Common myeloid progenitor, CD34-positive (primary cell): ENCODE results near the gene C9orf50.
"Not testable (repeated sequence)": the region's sequence is repeated elsewhere in the genome, so short reads cannot be mapped to it uniquely, and the experiment has no call there.

Source experiments
- CTCF ChIA-PET: fragments of 350-600 bp; sonication (Branson Sonifier 250); formaldehyde crosslinking; loops from one replicate; lab custom pipeline; 2021; ENCODE audit warnings: antibody characterized with exemption; lab: Charles Lee
- POLR2A ChIA-PET: fragments of 350-600 bp; sonication (Branson Sonifier 250); formaldehyde crosslinking; loops from one replicate; lab custom pipeline; 2021; ENCODE audit warnings: antibody characterized with exemption; lab: Charles Lee
- DNase-seq, 3 donors: peaks; one replicate each; pipeline versions ENCODE4 v3.0.0 to v3.0.0-alpha.2; 2013
- H3K27ac ChIP-seq, 2 experiments: 1 replicate in 1 of 2; 2 replicates in 1 of 2; pipeline ENCODE4 v1.7.0; 2013; ENCODE audit warnings: inconsistent platforms in 2 of 2, low read length in 2 of 2, mild to moderate bottlenecking in 2 of 2, low read depth in 1 of 2, moderate library complexity in 1 of 2; ENCODE audit not compliant: severe bottlenecking in 2 of 2, insufficient read depth in 1 of 2, poor library complexity in 1 of 2
- H3K27me3 ChIP-seq, 5 experiments: replicated peaks in 2 of 5; 1 replicate in 3 of 5; 2 replicates in 2 of 5; pipeline versions ENCODE4 v1.6.1 to v1.7.0; 2013; ENCODE audit warnings: low read length in 4 of 5, mild to moderate bottlenecking in 2 of 5, moderate library complexity in 2 of 5, inconsistent platforms in 1 of 5; ENCODE audit not compliant: insufficient read depth in 5 of 5, control insufficient read depth in 4 of 5
- H3K36me3 ChIP-seq, 4 experiments: 1 replicate in 2 of 4; 2 replicates in 2 of 4; pipeline versions ENCODE4 v1.6.1 to v1.7.0; 2013; ENCODE audit warnings: low read length in 3 of 4, control low read depth in 1 of 4, mild to moderate bottlenecking in 1 of 4; ENCODE audit not compliant: control insufficient read depth in 4 of 4, insufficient read depth in 4 of 4
- H3K4me1 ChIP-seq, 4 experiments: 1 replicate in 3 of 4; 2 replicates in 1 of 4; pipeline versions ENCODE4 v1.6.1 to v1.7.1; 2013; ENCODE audit warnings: low read length in 3 of 4, mild to moderate bottlenecking in 3 of 4, control low read depth in 1 of 4, inconsistent platforms in 1 of 4, moderate library complexity in 1 of 4; ENCODE audit not compliant: control insufficient read depth in 4 of 4, insufficient read depth in 4 of 4; ENCODE audit errors: control extremely low read depth in 1 of 4
- H3K4me3 ChIP-seq, 7 experiments: 1 replicate in 4 of 7; 2 replicates in 3 of 7; pipeline versions ENCODE4 v1.5.1 to v1.7.0; 2013; ENCODE audit warnings: mild to moderate bottlenecking in 7 of 7, low read length in 6 of 7, moderate library complexity in 6 of 7, inconsistent platforms in 2 of 7, low read depth in 2 of 7, control low read depth in 1 of 7; ENCODE audit not compliant: insufficient read depth in 4 of 7, control insufficient read depth in 1 of 7; ENCODE audit errors: extremely low read depth in 1 of 7
- H3K9me3 ChIP-seq, 5 experiments: 1 replicate in 4 of 5; 2 replicates in 1 of 5; pipeline versions ENCODE4 v1.6.1 to v1.7.1; 2013; ENCODE audit warnings: low read length in 4 of 5, mild to moderate bottlenecking in 2 of 5, inconsistent platforms in 1 of 5, low read depth in 1 of 5, moderate library complexity in 1 of 5; ENCODE audit not compliant: control insufficient read depth in 4 of 5, insufficient read depth in 2 of 5; ENCODE audit errors: control extremely low read depth in 1 of 5
- WGBS: methylation state at CpG from one replicate; pipeline ENCODE4 v1.1.5; 2013; ENCODE audit not compliant: insufficient coverage; 5-methylcytosine and 5-hydroxymethylcytosine counted together

C9orf50 gene

DNA sequence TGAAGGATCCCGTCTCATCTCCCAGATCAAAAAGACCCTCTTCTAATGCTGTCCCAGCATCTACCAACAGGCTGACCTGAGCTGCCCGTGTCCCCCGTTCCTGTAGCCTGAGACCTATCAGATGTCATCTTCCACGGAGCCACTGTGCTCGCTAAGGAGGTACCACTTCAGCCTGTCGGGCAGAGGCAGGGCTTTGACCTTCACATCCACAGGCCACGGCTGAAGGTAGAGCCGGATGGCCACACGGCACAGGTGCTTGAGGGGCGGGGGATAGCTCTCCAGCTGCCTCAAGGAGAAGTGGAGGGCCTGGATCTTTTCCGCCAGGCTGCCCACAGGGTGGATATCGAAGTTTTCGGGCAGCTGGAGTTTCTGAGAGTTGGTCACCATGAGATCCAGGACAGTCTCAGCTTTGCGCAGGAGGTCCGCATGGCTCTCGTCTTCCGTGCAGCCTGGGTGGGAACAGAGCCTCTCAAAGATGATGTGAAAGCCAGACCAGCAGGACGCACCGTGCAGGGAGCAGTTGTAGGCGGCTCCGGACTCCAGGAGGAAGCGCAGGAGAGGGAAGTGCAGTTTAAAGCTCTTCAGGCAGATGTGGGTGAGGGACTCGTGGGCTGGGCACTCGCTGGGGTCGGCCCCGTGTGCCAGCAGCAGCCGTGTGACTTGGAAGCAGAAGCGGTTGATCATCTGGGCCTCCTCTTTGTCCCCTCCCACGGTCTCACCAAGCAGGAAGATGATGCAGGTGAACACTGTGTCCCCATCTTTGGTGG, 17.0 kb upstream of the C9orf50 start:
- H3K9me3 ChIP-seq = no peaks in the 10 kb centered on the region
- WGBS = 86% methylated on average over 29 of the region's 29 CpGs
- no peak for DNase-seq
- peaks cover 4 to 43% (median 31%) of the 10 kb centered on the region in 4 experiments for H3K4me1 ChIP-seq
- POLR2A ChIA-PET = interaction anchor here (0.6 to 1.0 kb wide), 2 partner anchors 11 to 27 kb away, joined by 4 read pairs; no protein-coding TSS in a partner anchor
- H3K27ac ChIP-seq = no peak overlapping the region
- H3K27me3 ChIP-seq = no peaks in the 10 kb centered on the region
- no peak overlapping the region for H3K4me3 ChIP-seq
- peaks cover 13 to 62% (median 42%) of the 10 kb centered on the region in 4 experiments for H3K36me3 ChIP-seq
- CTCF ChIA-PET = interaction anchor here (1.0 to 5.8 kb wide), 8 partner anchors 11 to 499 kb away, joined by 3 to 38 read pairs (median 4); partner anchors contain the start of gene NTMT1

- WGBS = 22% methylated on average over 9 of the region's 9 CpGs
- POLR2A ChIA-PET = interaction anchor here (0.6 to 1.0 kb wide), 4 partner anchors 10 to 642 kb away, joined by 3 to 4 read pairs (median 4); partner anchors contain the start of gene NTMT1
These were observed 16.2 kb upstream of the C9orf50 start for GRCh38 chr9:129637102-129637501.

DNA sequence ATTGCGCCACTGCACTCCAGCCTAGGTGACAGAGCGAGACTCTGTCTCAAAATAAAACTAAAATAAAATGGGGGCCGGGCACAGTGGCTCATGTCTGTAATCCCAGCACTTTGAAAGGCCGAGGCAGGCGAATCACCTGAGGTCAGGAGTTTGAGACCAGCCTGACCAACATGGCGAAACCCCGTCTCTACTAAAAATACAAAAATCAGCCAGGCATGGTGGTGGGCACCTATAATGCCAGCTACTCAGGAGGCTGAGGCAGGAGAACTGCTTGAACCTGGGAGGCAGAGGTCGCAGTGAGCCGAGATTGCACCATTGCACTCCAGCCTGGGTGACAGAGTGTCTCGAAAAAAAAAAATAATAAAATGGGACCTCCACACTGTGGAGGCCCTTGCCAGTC, 15.4 kb upstream of the C9orf50 start:
- H3K9me3 ChIP-seq, H3K4me3 ChIP-seq, H3K27me3 ChIP-seq, H3K27ac ChIP-seq, DNase-seq: not testable (repeated sequence)
- WGBS = 100% methylated on average over 5 of the region's 10 CpGs
- ChIA-PET POLR2A (interaction anchor here (0.5 to 0.7 kb wide), 2 partner anchors 10 kb away, joined by 3 to 6 read pairs; partner anchors contain the start of gene NTMT1), CTCF (interaction anchor here (0.6 to 5.8 kb wide), 4 partner anchors 11 to 151 kb away, joined by 3 to 38 read pairs (median 3); partner anchors contain the start of gene NTMT1)
- peaks cover 19 to 76% (median 45%) of the 10 kb centered on the region in 4 experiments for H3K36me3 ChIP-seq
- peaks cover 4 to 34% (median 25%) of the 10 kb centered on the region in 4 experiments for H3K4me1 ChIP-seq

More at GRCh38 chr9:129637102-129637501, 16.2 kb upstream of the C9orf50 start:
- Histone ChIP-seq H3K27me3 (no peaks in the 10 kb centered on the region), H3K9me3 (no peaks in the 10 kb centered on the region), H3K4me1 (peaks cover 4 to 37% (median 27%) of the 10 kb centered on the region in 4 experiments), H3K27ac (peak overlapping the region in 1 of 2 experiments; percentile 25), H3K4me3 (peak overlapping the region in 1 of 7 experiments; percentile 7), H3K36me3 (peaks cover 16 to 68% (median 45%) of the 10 kb centered on the region in 4 experiments)
- DNase-seq = peak in 2 of 3 donors; percentile 76 to 83
- CTCF ChIA-PET = interaction anchor here (0.9 to 5.8 kb wide), 9 partner anchors 10 to 498 kb away, joined by 3 to 38 read pairs (median 3); partner anchors contain the start of gene NTMT1

GRCh38 chr9:129635099-129636065, 14.5 kb upstream of the C9orf50 start:
- Histone ChIP-seq H3K4me3 (no peak overlapping the region), H3K27ac (peak overlapping the region in 1 of 2 experiments; percentile 40), H3K9me3 (no peaks in the 10 kb centered on the region), H3K4me1 (peaks cover 0 to 25% (median 15%) of the 10 kb centered on the region in 4 experiments), H3K27me3 (no peaks in the 10 kb centered on the region), H3K36me3 (peaks cover 20 to 85% (median 47%) of the 10 kb centered on the region in 4 experiments)
- 99% methylated on average over 31 of the region's 34 CpGs for whole genome bisulfite sequencing
- POLR2A ChIA-PET = interaction anchor here (0.5 kb wide), 1 partner anchor 9 kb away, joined by 6 read pairs; the partner anchor contains the start of gene NTMT1
- no peak for DNase-seq
- CTCF ChIA-PET = interaction anchor here (5.8 kb wide), 1 partner anchor 10 kb away, joined by 38 read pairs; the partner anchor contains the start of gene NTMT1

DNA sequence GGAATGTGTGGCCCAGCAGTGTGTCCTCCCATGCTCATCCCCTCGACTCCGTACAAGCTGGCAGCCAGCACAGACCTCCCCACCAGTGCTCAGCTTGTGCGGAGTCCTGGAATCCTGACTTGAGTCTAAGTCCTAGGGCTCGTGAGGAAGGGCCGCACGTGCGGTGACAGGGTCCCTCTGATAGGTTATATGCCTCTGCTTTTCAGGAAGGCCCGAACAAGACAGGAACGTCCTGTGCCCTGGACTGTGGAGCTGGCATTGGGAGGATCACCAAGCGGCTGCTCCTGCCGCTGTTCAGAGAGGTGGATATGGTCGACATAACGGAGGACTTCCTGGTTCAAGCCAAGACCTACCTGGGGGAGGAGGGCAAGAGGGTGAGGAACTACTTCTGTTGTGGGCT, 12.9 kb upstream of the C9orf50 start:
- Histone ChIP-seq H3K4me3 (no peak overlapping the region), H3K27me3 (no peaks in the 10 kb centered on the region), H3K4me1 (peaks cover 0 to 21% (median 9%) of the 10 kb centered on the region in 4 experiments), H3K36me3 (peaks cover 20 to 90% (median 44%) of the 10 kb centered on the region in 4 experiments), H3K9me3 (no peaks in the 10 kb centered on the region), H3K27ac (no peak overlapping the region)
- POLR2A ChIA-PET = no interaction called here
- no peak for DNase-seq
- 89% methylated on average over 13 of the region's 13 CpGs for WGBS
- CTCF ChIA-PET = no interaction called here

GRCh38 chr9:129633207-129633606, 12.3 kb upstream of the C9orf50 start:
- 89% methylated on average over 3 of the region's 4 CpGs for WGBS
- no peak for DNase-seq
- POLR2A ChIA-PET = no interaction called here
- CTCF ChIA-PET = no interaction called here
- Histone ChIP-seq H3K36me3 (peaks cover 17 to 89% (median 43%) of the 10 kb centered on the region in 4 experiments), H3K4me3 (no peak overlapping the region), H3K27me3 (no peaks in the 10 kb centered on the region), H3K27ac (no peak overlapping the region), H3K4me1 (peaks cover 0 to 21% (median 12%) of the 10 kb centered on the region in 4 experiments), H3K9me3 (no peaks in the 10 kb centered on the region)
